GM19455 (cell line): Measurements from ENCODE around the gene STK32B.

ENCODE experiments used
- ATAC-seq: cut with Tn5 transposase; IDR thresholded peaks from one replicate; pipeline ENCODE4 v1.9.1; 2021; ENCODE audit not compliant: unreplicated experiment

The STK32B gene

DNA sequence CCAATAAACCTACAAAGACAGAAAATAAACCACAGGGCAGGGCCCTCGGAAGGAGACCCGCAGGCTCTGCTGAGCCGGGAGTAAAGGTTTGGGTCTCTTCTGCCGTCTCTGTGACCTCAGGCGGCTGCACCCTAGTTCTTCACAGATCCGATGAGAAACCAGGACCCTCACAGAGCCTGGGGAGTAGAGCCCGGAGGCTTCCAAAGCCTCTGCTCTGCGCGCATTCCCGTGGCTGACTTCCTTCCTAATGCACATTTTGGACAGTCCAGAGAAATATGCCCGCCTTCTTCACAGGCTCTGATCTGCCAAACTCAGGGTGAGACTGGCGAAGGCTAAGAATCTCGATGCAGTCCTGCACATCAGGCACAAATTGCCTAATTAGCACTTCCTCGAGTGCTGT, 411.6 kb downstream of the STK32B start:
- ATAC-seq, result no peak

DNA sequence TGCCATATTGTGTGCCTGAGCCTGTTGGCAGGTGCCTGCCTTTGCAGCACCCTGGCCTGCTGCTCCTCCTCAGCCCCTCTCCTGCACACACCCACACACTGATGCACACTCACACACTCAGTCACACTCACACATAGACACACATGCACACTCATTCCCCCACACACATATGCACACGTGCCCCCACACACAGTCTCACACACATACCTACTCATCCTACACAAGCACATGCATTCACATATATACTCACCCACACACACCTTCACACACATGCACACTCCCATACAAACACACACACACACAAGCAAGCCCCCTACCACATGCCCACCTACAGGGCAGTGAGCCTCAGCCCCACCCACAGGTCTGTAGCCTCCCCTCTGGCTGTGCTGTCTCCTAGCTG, 412.1 kb downstream of the STK32B start:
- no peak for ATAC-seq

DNA sequence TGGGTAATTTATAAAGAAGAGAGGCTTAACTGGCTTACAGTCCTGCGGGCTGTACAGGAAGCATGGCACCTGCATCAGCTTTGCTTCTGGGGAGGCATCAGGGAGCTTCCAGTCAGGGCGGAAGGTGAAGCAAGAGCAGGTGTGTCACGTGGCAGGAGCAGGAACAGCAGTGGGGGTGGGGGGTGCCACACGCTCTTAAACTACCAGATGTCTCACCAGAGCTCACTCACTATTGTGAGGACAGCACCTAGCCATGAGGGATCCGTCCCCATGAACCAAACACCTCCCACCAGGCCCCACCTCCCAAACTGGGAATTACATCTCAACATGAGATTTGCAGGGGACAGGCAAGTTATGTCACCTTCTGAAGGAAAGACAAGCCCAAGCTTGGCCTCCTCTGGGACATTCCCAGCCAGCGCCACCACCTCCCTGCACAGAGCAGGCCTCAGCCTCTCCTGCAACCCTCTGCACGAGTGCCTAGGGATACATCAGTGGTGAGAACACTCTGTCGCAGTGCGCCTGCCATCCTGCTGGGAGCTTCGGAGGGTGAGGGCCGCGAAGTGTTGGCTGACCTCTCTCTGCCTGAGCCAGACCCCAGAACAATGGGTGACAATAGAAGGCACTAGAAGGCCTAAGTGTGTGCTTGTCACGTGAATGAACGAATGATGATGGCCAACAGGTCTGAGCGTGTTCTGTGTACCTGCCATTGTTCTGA, 412.8 kb downstream of the STK32B start:
- ATAC-seq, result no peak

DNA sequence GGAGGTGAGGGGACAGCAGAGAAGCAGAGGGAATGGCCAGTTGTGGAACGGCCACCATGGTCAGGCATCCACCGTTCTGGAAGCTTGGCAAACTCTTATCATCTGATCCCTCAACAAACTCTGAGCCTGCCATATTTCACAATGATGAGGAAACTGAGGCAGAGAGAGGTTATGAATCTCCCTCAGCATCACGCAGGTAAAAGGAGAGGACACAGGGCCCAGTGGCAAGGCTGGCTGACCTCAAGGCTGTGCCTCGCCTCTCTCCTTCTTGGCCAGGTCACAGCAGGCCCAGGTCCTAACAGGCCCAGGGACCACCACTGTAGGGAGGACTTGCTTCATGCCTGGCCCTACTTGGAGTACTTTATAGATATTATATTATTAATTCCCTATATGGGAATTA, 414.2 kb downstream of the STK32B start:
- no peak for ATAC-seq

DNA sequence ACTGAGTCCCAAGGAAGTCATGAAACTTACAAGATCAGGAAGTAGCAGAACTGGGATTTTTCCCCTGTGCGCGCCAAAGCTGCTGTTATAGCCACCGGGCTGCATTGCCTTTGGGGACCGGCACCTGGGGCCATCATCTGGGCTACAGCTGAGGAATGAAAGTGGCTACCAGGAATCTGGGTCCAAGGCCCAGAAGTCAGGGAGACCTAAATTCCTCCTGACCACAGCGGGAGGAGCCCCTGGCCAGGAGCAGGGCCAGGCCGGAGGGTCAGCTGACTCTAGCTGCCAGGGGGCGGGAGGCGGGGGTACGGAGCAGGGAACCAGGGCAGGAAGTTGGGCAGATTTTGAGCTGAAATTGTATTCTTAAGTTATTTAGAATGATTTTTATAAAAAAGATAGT, 414.7 kb downstream of the STK32B start:
- no peak for ATAC-seq

DNA sequence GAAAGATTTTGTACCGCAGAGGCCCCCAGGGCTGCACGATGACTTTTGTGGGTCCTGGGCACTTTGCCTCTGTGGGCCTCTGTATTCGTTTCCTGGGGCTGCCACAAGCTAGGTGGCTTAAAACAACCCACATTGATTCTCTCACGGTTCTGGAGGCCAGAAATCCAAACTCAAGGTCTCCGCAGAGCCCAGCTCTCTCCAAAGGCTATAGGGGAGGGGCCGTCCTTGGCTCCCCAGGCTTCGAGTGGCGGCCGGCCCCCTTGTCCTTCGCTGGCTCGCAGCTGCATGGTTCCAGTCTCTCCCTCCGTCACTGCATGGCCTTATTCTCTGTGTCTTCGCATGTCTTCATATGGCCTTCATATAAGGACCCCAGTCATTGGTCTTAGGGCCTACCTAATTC, 415.8 kb downstream of the STK32B start:
- ATAC-seq, result no peak

DNA sequence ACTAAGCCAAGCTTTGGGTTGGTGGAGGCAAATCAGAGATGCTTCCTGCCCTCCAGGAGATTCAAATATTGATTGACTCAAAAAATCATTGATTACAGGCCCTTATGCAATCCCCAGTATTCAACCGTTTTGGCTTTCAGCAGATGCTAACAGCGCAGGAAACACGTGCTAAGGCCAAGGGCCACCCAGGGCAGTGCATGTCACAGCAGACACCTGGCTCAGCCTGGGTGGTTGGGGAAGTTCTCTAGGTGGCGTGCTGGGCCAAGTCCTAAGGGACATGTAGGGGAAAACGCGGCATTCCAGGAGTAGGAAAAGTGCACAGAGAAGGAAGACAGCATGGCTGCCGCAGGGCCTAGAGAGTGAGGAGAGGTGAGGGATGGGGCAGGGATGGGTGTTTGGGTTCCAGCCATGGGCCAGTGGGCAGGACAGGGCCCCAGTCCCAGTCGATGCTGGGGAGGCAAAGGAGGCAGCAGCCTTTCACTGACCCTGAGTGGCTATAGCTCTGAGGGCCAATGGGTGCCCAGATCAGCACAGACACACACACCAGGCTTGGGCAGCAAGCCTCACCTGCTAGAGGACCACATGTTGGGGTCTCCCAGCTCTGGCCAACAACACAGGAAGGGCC, 418.0 kb downstream of the STK32B start:
- ATAC-seq, result no peak

DNA sequence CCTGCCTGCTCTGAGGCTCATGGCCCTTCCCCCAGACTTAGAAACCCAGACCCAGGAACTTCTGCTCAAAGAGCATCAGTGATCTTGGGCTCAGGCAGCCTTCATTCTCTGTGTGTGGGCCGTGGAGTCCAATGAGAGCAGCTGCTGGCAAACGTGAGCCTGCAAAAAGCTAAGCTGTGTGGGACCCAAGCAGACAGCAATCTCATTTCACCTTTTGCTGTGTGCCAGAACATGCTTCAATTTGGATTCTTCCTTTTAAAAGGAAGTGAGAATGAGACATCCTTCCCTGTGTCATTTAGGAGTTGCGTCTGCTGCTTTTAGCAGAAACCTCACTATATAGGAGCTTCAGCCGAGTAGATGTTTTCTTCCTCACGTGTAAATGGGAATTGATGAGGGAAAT, 418.6 kb downstream of the STK32B start:
- no peak for ATAC-seq

DNA sequence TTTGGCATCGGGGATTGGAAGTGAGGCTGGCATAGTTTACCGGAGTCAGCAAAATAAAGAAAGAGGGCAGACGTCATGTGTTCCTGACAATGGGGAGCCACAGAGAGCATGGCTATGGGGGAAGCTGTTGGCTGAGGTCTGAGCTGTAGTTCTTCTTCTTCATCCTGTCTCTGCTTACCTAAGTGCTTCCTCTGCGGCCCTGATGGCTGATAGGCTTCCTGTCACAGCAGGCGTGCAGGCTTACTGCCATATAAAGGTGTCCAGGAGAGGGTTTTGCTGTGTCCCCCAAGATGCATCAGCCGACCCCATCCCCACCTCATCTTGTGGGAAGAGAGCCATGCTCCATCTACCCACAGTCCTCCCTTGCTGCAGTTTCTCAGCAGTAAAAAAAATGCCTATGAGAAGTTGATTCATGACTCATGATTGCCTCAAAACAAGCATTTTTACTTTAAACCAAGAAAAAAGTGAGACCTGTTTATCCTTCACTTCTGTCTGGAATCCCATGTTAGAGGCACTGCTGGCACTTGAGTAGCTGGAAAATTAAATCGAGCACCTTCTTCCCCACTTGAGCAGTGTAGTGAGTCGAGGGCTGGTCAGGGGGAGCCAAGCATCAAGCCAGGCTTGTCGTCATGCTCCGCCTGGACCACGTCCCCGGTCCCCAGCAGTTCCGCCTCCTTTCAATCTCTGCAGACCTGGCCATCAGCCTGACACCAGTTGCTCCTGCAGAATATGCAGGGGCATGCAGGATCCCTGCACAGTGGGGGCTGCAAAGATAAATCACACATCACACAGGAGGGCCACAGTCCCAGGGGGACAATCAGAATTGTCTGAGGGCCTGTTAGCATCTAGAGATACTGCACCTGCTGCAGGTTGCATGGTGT, 419.3 kb downstream of the STK32B start:
- ATAC-seq, result no peak

DNA sequence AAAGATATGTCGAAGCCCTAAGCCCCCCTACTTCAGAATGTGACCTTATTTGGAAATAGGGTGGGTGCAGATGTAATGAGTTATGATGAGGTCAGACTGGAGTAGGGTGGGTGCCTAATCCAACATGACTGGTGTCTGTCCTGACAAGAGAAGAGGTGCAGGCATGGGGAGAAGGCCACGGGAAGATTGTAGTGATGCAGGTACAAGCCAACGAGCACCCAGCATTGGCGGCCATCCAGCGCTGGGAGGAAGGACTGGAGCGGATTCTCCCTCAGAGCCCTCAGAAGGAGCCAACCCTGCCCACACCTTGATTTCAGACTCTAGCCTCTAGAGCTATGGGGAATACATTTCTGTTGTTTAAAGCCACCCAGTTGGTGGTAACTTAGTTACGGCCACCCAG, 419.9 kb downstream of the STK32B start:
- ATAC-seq, result no peak

DNA sequence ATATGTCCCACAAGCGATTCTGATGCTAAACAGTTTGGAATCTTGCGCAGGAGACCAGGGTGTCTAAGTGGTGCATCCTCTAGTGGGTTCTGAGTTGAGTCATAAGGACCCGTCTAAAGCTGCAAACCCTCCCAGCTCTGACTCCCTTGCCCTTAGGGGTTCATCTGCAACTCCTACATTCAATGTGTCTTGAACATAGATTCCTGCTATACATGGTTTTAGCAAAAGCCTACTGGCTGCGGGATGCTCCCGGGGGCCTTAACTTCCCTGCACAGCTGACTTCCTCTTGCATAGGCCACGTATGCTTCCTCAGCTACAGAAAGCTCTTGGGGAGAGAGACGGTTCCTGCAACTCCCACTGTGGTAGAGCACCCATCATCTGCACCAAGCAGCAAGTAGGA, 420.4 kb downstream of the STK32B start:
- ATAC-seq, result no peak

DNA sequence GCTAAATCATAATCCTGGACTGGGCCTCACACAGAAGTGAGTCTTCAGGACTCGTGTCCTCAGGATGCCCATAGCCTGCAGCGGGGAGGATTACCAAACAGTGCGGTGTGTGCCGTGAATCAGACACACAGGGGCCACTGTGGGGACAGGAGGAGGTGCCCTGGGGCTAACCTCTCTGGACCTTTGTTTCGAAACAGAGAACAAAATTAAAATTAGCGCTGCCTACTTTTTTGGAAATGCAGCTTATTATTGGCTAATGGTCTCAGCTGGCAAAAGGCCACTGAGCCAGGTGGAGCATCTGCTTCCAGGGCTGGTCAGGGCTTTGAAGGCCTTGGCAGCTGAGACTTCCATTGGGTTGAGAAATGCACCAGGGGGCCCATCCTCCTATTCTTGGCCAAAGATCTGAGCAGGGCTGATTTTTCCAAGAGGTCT, 420.9 kb downstream of the STK32B start:
- ATAC-seq, result no peak

DNA sequence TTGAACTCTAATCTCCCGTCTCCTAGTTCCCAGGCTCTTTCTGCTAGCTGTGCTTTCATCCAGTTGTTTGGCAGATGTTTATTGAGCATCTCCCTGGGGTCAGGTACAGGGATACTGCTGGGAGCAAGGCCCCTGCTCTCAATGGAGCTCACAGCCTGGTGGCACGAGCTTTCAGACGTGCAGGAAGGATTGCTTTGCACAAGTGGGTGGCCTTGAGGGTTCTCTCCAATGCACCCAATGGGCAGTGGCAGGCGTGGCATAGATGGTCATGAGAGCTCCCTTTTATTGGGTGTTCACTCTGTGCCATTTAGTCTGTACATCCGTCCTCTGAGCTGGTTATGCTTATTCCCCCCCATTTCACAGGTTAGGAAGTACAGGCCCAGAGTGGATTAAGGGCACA, 421.8 kb downstream of the STK32B start:
- no peak for ATAC-seq

DNA sequence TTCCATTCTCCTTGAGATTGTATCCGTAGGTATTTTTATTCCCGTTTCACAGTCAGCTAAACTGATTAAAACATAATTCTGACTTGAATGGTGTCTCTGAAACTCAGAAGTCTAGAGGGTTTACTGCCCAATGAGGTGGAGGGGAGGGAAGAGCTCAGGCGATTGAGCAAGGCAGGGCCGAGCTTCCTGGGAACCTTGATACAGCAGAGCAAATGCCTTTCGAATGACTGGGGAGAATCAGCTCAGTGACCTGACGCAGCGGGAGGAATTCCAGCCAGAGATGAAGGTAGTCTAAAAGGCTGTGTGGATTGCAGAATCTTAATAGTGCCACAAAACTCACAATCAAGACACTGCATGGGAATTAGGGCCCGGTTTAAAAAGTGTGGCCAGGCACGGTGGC, 423.5 kb downstream of the STK32B start:
- no peak for ATAC-seq

DNA sequence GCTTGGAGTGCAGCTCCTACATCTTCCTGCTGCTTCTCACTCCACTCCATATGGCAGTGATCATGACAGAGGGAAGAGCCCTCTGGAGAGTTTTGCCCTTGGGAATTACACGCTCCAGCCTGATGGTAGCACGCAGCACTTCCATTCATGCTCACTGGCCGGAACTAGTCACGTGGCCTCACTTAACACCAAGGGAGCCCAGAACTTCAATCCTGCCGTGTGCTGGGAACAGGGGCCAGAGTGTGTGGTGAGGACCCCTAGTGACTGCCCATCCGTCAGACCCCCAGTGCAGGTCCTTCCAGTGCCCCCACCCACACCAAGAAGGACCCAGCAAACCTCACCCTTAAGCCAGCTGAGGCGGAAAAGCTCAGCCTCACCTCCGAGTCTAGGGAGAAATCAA, 426.3 kb downstream of the STK32B start:
- ATAC-seq, result no peak

DNA sequence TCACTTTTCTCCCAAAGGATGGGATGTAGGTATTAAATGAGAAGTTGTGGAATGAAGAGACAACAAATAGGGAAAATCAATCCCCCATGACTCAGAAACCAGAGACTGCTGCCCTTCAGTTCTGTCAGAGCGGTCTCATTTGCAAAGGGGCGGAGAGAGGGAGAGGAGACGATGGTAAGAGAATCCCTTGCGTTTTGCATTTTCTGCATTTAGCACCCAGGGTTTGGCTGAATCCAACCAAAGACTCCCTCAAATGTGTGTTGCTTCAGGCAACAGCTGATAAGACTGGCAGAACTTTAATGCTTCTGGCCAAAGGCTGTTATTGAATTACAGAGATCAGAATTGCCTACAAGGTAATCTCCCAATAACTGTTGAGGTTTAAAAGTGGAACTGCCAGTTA, 426.9 kb downstream of the STK32B start:
- no peak for ATAC-seq

DNA sequence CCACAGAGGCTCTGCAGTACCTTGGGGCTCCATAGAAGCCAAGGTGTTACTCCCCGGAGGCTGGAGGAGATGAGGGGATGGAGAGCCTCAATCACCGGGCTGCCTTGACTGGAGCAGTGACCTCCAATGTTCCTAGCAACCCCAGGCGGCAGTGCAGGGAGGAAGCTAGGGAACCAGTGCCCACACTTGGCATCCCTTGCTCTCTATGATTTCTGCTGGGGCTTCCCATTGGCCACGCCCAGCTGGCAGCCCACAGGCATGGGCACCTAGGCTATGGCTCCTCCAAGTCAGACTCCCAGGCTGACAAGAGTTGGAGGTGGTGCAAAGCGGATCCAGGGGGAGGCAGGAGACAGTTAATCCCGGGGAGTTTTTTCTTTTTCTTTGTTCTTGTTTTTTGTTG, 427.4 kb downstream of the STK32B start:
- no peak for ATAC-seq

DNA sequence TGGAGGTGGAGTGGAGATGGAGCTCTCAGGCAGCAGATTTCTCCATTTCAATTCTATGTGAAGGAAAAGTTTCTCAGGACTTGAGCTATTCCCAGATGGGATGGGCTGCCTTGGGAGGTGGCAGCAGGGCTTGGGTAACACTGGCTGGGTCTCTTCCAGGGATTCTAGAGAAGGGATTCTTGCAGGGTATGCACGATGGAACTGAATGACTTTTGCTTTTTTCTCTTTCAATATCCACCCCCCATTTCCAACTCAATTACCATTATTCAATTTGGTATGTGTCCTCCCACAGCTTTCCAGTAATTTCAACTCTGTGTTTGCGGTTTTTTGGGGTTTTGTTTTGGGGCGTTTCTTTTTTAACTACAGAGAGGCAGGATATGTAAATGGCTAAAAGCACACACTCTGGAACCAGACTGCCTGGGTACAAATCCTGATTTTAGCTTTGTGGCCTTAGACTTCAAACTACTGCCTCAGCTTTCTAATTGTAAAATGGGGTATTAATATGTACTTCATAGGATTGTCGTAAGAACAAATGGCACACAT, 428.3 kb downstream of the STK32B start:
- no peak for ATAC-seq

DNA sequence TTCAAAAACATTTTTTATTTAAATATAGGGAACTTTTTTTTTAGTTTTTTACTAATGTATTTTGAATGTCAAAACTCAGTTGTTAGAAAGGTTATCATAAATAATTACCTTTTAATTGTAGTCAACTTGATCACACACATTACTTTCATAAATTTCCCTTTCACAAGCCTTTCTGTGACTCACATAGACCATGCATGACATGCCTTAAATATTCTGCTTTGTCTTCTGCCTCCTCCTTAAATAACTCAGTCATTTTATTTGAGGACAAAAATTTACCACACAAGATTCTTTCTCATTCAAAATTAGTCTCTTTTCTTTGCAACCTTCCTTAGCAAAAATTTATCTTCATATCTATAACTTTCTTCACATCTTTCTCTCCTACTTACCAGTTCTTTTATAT, 437.1 kb downstream of the STK32B start:
- no peak for ATAC-seq

DNA sequence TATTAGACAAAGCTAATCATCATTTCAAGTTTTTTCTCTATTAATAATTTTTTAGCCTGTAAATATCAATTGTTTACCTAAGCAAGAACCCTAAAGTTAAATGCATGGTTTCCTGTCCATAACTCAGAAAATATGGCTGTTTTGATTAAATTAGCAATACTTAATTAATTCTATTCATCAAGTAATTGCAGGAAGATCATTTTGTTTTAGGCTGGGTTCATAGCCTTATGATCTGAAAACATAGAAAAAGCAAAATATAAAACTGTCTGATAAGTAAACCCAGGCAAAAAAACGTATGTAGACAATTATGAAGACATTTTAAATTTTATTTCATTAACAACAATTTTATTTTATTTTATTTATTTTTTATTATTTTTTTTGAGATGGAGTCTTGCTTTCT, 438.0 kb downstream of the STK32B start:
- ATAC-seq, result no peak

DNA sequence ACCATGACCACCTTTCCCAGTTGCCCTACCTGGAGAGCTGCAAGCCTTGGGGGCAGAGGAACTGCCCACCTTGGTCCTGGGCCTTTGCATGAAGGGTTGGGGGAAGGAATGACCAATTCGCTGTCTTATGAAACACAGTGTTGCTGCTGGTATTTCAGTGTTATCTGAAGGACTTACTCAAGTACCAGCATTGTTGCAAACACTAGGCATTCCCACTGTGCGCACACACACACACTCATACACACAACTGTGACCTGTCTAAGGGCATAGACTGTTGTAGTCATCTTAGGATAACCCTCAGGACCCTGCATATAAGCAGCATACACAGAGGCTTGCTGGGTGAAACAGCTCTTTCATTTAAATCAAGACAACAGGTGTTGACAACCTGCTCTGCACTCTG, 446.2 kb downstream of the STK32B start:
- ATAC-seq, result no peak

DNA sequence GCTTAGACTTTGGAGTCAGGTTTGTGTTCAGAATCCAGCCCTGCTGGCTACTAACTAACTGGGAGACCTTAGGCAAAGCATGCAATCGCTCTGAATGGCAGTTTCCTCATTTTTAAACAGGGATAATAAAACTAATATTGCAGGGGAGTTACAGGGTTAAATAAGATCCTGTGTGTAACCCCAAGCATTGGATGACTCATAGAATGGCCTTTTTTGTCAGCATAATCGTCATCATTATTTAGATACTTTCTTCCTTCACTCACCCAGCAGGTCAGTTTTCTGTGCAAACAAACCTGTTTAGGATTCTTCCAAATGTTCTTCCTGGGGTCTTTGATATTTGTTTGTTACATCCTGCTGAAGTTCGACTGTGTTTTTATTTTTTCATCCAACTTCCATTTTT, 448.9 kb downstream of the STK32B start:
- no peak for ATAC-seq
